HepG2 (cell line): Measurements from ENCODE around the gene ACTR3. TPM values are rescaled to one million over a fixed set of nuclear protein-coding genes. Genes with fewer than 3 reads are reported as not detected.

Experiments used
- ATAC-seq: fragments of 200-7000 bp; cut with Tn5 transposase; 3 replicates; pipeline ENCODE4 v1.9.1; 2020; ENCODE audit warnings: mild to moderate bottlenecking, moderate library complexity
- BruUV-seq: library from RNA; stranded (reverse); fragments of 400-500 nt; replicated peaks from 2 replicates; lab custom pipeline; 2021; lab: Mats Ljungman, UMichigan
- CTCF ChIA-PET: fragments of 300-600 bp; formaldehyde crosslinking; extraction: SDS; loops from one replicate; lab custom pipeline; 2021; ENCODE audit warnings: low total read pairs, inconsistent platforms, low intra/inter-chr PET ratio; lab: Yijun Ruan, JAX
- POLR2A ChIA-PET: fragments of 350-600 bp; sonication (Branson Sonifier 250); formaldehyde crosslinking; loops from one replicate; lab custom pipeline; 2020; ENCODE audit warnings: antibody characterized with exemption, inconsistent platforms; lab: Yijun Ruan, JAX
- DNase-seq: peaks from one replicate; pipeline ENCODE4 v3.0.0-alpha.2; 2015; ENCODE audit warnings: low spot score
- FAIRE-seq: peaks from 3 replicates; lab custom pipeline; 2011; peaks lifted over from hg19 to GRCh38; lab: Jason Lieb, UNC
- H2AFZ ChIP-seq: one replicate; pipeline ENCODE4 v1.6.1; 2011; ENCODE audit warnings: low read length, inconsistent platforms
- H3K27ac ChIP-seq: fragments of 300-600 bp; 3 replicates; pipeline ENCODE4 v1.8.0; 2011; ENCODE audit warnings: mixed run types, mild to moderate bottlenecking, mixed read lengths, low read length, inconsistent platforms; ENCODE audit not compliant: insufficient read depth; ENCODE audit errors: extremely low read length
- H3K27me3 ChIP-seq, 2 experiments: fragments of 200-600 bp in 1 of 2; 2 replicates in 1 of 2; 3 replicates in 1 of 2; pipeline versions ENCODE4 v1.6.0 to v1.8.0; 2011; ENCODE audit warnings: low read length in 2 of 2, mild to moderate bottlenecking in 2 of 2, moderate library complexity in 2 of 2, inconsistent platforms in 1 of 2; ENCODE audit not compliant: insufficient read depth in 2 of 2, control insufficient read depth in 1 of 2
- H3K36me3 ChIP-seq, 2 experiments: fragments of 200-600 bp in 1 of 2; replicated peaks in 1 of 2; 2 replicates in 1 of 2; 3 replicates in 1 of 2; pipeline versions ENCODE4 v1.5.1 to v1.8.0; 2011; ENCODE audit warnings: low read length in 2 of 2, inconsistent platforms in 1 of 2; ENCODE audit not compliant: insufficient read depth in 2 of 2, control insufficient read depth in 1 of 2
- H3K4me1 ChIP-seq: 2 replicates; pipeline ENCODE4 v1.5.1; 2012; ENCODE audit warnings: low read length, inconsistent platforms; ENCODE audit not compliant: insufficient read depth
- H3K4me2 ChIP-seq: 2 replicates; pipeline ENCODE4 v1.6.0; 2011; ENCODE audit warnings: low read depth, low read length, inconsistent platforms
- H3K4me3 ChIP-seq, 3 experiments: fragments of 200-600 bp in 1 of 3; sonication (generic), shearing (Covaris generic) in 1 of 3; replicated peaks in 1 of 3; 2 replicates each; pipeline ENCODE4 v1.5.1; 2011 to 2016; ENCODE audit warnings: low read length in 3 of 3, inconsistent platforms in 2 of 3, low read depth in 2 of 3, mild to moderate bottlenecking in 2 of 3, control low read depth in 1 of 3, mixed read lengths in 1 of 3; ENCODE audit not compliant: insufficient read depth in 1 of 3
- H3K79me2 ChIP-seq: one replicate; pipeline ENCODE4 v1.6.1; 2011; ENCODE audit warnings: low read length, inconsistent platforms; ENCODE audit not compliant: insufficient read depth
- H3K9ac ChIP-seq: 2 replicates; pipeline ENCODE4 v1.6.0; 2011; ENCODE audit warnings: mild to moderate bottlenecking, low read depth, low read length, inconsistent platforms; ENCODE audit not compliant: insufficient read depth
- H3K9me3 ChIP-seq: 2 replicates; pipeline ENCODE4 v1.5.1; 2012; ENCODE audit warnings: mild to moderate bottlenecking, low read length
- H4K20me1 ChIP-seq: 2 replicates; pipeline ENCODE4 v1.6.0; 2011; ENCODE audit warnings: inconsistent platforms, mild to moderate bottlenecking, low read length, moderate library complexity; ENCODE audit not compliant: insufficient read depth
- BHLHE40 ChIP-seq: IDR thresholded peaks from 2 replicates; pipeline ENCODE4 v1.6.1; 2011; ENCODE audit warnings: low read length, improper control_type of control experiment
- CTCF ChIP-seq: sonication (generic); formaldehyde crosslinking; IDR thresholded peaks from 2 replicates; pipeline ENCODE4 v1.5.0; 2020; ENCODE audit warnings: mild to moderate bottlenecking, missing genetic modification reagents, moderate library complexity
- EHMT2 ChIP-seq: fragments of 200-600 bp; sonication (generic); IDR thresholded peaks from 2 replicates; pipeline ENCODE4 v1.7.0; 2017; ENCODE audit warnings: antibody characterized with exemption, low read depth, low read length, borderline replicate concordance
- FOSL2 ChIP-seq: sonication (generic); formaldehyde crosslinking; IDR thresholded peaks from 2 replicates; pipeline ENCODE4 v1.4.0; 2020; ENCODE audit warnings: missing genetic modification reagents
- JDP2 ChIP-seq: sonication (generic); formaldehyde crosslinking; IDR thresholded peaks from 2 replicates; pipeline ENCODE4 v1.8.1; 2022; ENCODE audit warnings: missing genetic modification reagents, borderline replicate concordance
- ZBTB21 ChIP-seq: sonication (generic); formaldehyde crosslinking; IDR thresholded peaks from 2 replicates; pipeline ENCODE4 v1.4.0; 2020; ENCODE audit warnings: missing genetic modification reagents
- ZNF343 ChIP-seq: sonication (generic); formaldehyde crosslinking; IDR thresholded peaks from 2 replicates; pipeline ENCODE4 v1.4.0; 2020; ENCODE audit warnings: mild to moderate bottlenecking, missing genetic modification reagents
- WGBS: methylation state at CpG from one replicate; pipeline ENCODE4 v1.1.6; 2017; ENCODE audit warnings: low lambda C conversion rate; 5-methylcytosine and 5-hydroxymethylcytosine counted together
- in situ Hi-C: cut with HindIII; loops from 2 replicates; pipeline ENCODE4 v1.10.0; 2017; ENCODE audit warnings: low pct_unique_long_range_greater_than_20kb; ENCODE audit not compliant: extremely low pct_ligation_motif_present
- intact Hi-C: fragments of 100-400 bp; cut with micrococcal nuclease; formaldehyde crosslinking; loops from one replicate; pipeline ENCODE4 v1.10.0; 2022; ENCODE audit not compliant: unreplicated experiment
- polyA plus RNA-seq, 8 experiments: library from polyadenylated mRNA; depleted of rRNA in 3 of 8; stranded (reverse) in 7 of 8; unstranded in 1 of 8; fragments of >200 nt; fragmentation: Illumina TruSeq in 4 of 8; extraction: Trizol in 4 of 8; gene quantifications; 2 replicates each; pipeline versions ENCODE4 v1.2.1 to v1.2.3, GENCODE V29; 2011 to 2016; ENCODE audit warnings: low read depth in 4 of 8, missing spikeins in 1 of 8, mixed read lengths in 1 of 8; ENCODE audit not compliant: insufficient read depth in 1 of 8
- total RNA-seq, 5 experiments: library from RNA; depleted of rRNA; stranded (reverse); fragments of >200 nt; fragmentation: Illumina TruSeq; extraction: Trizol; gene quantifications; 2 replicates each; pipeline ENCODE4 v1.2.3, GENCODE V29; 2016; ENCODE audit warnings: low read depth in 1 of 5

ACTR3 gene
- total and polyA plus RNA-seq, 2 of the 13 experiments (the other 11 are each of a cell fraction or from before 2014, with no cell fraction given), result 123 to 225 TPM

- DNase-seq (peak; percentile 15), FAIRE-seq (no peak), ATAC-seq (peak; percentile 68)
- Histone ChIP-seq H4K20me1 (no peaks in the 10 kb centered on the region), H3K9me3 (no peaks in the 10 kb centered on the region), H3K4me2 (no peak overlapping the region), H3K79me2 (no peaks in the 10 kb centered on the region), H3K4me1 (no peaks in the 10 kb centered on the region), H3K27me3 (peaks cover 1 to 8% of the 10 kb centered on the region in 2 experiments; a peak in 1 of 5 replicates), H3K4me3 (no peak overlapping the region), H3K27ac (no peak overlapping the region), H3K36me3 (no peaks in the 10 kb centered on the region), H2AFZ (no peak overlapping the region), H3K9ac (no peak overlapping the region)
- in situ Hi-C loops (no loop called here), intact Hi-C loops (no loop called here)
- 37% methylated on average over 6 of the region's 6 CpGs for WGBS
- BruUV-seq, result no TSS peak
- TF ChIP-seq FOSL2 (CRISPR knock-in tag) (peak; percentile 45; the same call in 1 of the 2 replicates), ZBTB21 (no peak), BHLHE40 (0 out of 2 replicates have a peak, but pooled peaks have one; percentile 10), JDP2 (no peak), CTCF (CRISPR knock-in tag) (no peak), ZNF343 (CRISPR knock-in tag) (no peak), EHMT2 (no peak)
- ChIA-PET CTCF (no interaction called here), POLR2A (no interaction called here)
Observed at GRCh38 chr2:113848758-113849415, 41.0 kb upstream of the ACTR3 start.
